C4-2B (cell line): ENCODE data around the gene ADAMTS3.

Experiments
- H3K27ac ChIP-seq: fragments of 450-650 bp; 2 replicates; pipeline ENCODE4 v1.5.1; 2017
- ZFX ChIP-seq: fragments of 450-650 bp; IDR thresholded peaks from 2 replicates; pipeline ENCODE4 v1.6.1; 2017
- TF ChIP-seq, protein P1 (sequence below): fragments of 450-650 bp; conservative IDR thresholded peaks from 2 replicates; pipeline ENCODE4 v1.5.1; 2017; ENCODE audit warnings: mild to moderate bottlenecking

Gene ADAMTS3

GRCh38 chr4:72390409-72390808 lies 178.6 kb downstream of the ADAMTS3 start:
- H3K27ac ChIP-seq, result no peak overlapping the region
- no peak for TF ChIP-seq ZFX

DNA sequence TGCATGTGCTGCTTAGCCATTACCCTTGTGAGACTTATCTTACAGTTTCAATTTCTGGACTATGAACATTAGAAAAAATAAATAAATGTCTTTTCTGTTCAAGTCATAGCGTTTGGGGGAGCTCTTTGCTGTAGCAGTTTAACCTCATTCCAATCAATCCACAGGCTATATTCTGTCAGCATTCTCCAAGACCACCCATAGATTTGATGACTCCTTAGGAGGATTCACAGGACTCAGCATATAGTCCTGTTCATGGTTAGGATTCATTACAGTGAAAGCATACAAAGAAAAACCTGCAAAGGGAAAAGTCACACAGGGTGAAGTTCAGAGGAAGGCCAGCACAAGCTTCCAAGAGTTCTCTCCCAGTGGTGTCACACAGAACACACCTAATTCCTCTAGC lies 180.5 kb downstream of the ADAMTS3 start:
- TF ChIP-seq, protein P1, sequence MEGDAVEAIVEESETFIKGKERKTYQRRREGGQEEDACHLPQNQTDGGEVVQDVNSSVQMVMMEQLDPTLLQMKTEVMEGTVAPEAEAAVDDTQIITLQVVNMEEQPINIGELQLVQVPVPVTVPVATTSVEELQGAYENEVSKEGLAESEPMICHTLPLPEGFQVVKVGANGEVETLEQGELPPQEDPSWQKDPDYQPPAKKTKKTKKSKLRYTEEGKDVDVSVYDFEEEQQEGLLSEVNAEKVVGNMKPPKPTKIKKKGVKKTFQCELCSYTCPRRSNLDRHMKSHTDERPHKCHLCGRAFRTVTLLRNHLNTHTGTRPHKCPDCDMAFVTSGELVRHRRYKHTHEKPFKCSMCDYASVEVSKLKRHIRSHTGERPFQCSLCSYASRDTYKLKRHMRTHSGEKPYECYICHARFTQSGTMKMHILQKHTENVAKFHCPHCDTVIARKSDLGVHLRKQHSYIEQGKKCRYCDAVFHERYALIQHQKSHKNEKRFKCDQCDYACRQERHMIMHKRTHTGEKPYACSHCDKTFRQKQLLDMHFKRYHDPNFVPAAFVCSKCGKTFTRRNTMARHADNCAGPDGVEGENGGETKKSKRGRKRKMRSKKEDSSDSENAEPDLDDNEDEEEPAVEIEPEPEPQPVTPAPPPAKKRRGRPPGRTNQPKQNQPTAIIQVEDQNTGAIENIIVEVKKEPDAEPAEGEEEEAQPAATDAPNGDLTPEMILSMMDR, result no peak
- no peak for TF ChIP-seq ZFX
- no peak overlapping the region for H3K27ac ChIP-seq

DNA sequence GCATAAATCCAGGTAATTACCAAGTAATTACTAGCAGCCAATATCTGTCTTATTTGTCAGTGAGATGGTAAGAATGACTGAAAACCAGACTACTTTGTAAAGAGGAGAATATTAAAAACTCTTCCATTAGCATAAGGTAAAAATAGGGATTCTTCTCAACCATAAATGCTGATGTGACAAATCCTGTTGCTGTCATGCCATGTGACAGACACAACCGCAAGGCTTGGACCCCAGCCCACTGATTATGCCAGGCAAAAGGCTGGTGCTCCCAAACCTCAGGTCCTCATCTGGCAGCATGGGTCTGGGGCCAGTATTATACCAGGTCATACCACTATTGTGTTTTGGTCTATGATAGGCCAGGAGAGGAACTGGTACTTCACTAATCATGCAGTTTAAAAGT lies 181.1 kb downstream of the ADAMTS3 start:
- TF ChIP-seq, protein P1, result no peak
- TF ChIP-seq ZFX, result no peak
- no peak overlapping the region for H3K27ac ChIP-seq

- TF ChIP-seq ZFX, result no peak
- TF ChIP-seq, protein P1, result no peak
Observed at GRCh38 chr4:72383439-72383838, 185.6 kb downstream of the ADAMTS3 start.

GRCh38 chr4:72378901-72379300 lies 190.1 kb downstream of the ADAMTS3 start:
- H3K27ac ChIP-seq, result no peak overlapping the region
- TF ChIP-seq ZFX, result no peak
- TF ChIP-seq, protein P1, result no peak

More at GRCh38 chr4:72383439-72383838, 185.6 kb downstream of the ADAMTS3 start:
- H3K27ac ChIP-seq, result no peak overlapping the region

DNA sequence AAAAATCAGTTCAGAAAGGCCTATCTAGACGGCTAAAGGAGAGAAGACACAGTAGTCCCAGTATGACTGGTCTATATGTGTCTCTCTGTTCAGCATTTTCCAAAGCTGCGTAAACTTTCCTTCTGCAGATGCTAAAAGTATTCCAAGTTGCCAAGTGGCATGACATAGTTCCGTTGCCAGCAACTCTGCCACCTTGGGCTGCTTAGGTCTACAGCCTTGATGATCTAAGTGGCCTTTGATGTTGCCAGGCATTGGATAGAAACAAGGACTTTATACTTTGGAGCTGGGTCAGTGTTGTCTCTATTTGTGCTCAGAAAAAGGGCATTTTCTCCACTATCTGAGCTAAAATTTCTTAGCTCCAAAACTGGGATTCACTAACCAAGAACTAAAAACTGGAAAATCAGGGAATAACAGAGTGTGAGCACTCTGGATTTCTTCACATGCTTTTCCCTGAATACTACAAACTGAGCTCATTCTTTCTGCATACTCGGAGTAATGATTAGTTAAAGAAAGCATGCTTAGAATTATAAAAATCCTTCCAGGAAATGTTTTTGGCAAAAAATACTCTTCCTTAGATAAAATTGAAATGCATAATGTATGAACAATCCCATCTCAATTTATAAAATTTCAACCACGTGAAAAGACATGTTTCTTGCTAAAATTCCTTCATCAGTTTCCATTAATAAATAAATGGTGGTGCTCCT lies 191.4 kb downstream of the ADAMTS3 start:
- no peak overlapping the region for H3K27ac ChIP-seq
- TF ChIP-seq ZFX, result no peak
- TF ChIP-seq, protein P1, result no peak

DNA sequence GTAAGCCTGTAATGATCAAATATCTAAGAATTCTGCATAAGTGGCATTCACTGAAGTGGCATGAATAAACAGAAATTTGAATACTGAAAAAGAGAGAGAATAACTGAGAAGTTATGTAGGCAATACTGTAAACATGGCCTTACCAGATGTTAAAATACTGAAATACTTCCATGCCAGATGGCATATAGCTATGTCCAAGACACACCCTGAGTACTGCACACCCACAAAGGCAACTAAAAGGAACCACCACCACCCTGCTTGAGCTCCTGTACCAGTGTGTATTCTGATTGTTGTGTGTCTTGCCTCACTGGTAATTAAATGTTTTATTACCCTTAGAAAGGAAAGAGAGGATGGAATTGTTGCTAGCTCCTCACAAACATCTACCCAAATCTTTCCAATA lies 192.1 kb downstream of the ADAMTS3 start:
- TF ChIP-seq, protein P1, result no peak
- TF ChIP-seq ZFX, result no peak
- H3K27ac ChIP-seq, result no peak overlapping the region

- H3K27ac ChIP-seq, result no peak overlapping the region
Observed at GRCh38 chr4:72375073-72375736, 193.8 kb downstream of the ADAMTS3 start.

More at GRCh38 chr4:72375073-72375736, 193.8 kb downstream of the ADAMTS3 start:
- no peak for TF ChIP-seq ZFX
- TF ChIP-seq, protein P1, result no peak
